ENCODE measurements around the gene SMAD3. TPM values are rescaled to one million over a fixed set of nuclear protein-coding genes. Genes with fewer than 3 reads are reported as not detected.
A peak's percentile ranks its signal among the peaks of the same experiment; 100 is the strongest.

The SMAD3 gene
- total RNA-seq, 3 donors from 2014 or later = 38.5 to 76.3 (median 44.9) TPM

DNA sequence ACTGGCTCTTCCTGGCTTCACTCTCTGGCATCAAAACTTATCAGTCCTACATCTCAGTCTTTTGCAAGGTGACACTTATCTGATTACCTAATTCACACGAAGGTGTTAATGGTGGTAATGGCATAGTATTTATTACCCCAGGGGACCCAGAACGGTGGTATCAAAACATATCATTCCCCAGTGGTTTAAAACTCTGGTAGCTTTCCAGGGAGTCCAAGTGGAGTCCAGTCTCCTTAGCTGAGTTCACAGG lies 41.3 kb downstream of the SMAD3 start:
- peaks cover 45% of the 10 kb centered on the region for H3K4me1 ChIP-seq (ENCODE audit: low read depth)
- peaks cover 5% of the 10 kb centered on the region for H3K9me3 ChIP-seq
- ATAC-seq (no peak), DNase-seq (no peak)
- H3K36me3 ChIP-seq (ENCODE audit: low read depth) = no peaks in the 10 kb centered on the region
- intact Hi-C loops (cut with DNase I, micrococcal nuclease) = no loop called here
- TF ChIP-seq CTCF (IDR thresholded peaks at IDR 0.05) = no peak
- H3K4me3 ChIP-seq = no peak overlapping the region

DNA sequence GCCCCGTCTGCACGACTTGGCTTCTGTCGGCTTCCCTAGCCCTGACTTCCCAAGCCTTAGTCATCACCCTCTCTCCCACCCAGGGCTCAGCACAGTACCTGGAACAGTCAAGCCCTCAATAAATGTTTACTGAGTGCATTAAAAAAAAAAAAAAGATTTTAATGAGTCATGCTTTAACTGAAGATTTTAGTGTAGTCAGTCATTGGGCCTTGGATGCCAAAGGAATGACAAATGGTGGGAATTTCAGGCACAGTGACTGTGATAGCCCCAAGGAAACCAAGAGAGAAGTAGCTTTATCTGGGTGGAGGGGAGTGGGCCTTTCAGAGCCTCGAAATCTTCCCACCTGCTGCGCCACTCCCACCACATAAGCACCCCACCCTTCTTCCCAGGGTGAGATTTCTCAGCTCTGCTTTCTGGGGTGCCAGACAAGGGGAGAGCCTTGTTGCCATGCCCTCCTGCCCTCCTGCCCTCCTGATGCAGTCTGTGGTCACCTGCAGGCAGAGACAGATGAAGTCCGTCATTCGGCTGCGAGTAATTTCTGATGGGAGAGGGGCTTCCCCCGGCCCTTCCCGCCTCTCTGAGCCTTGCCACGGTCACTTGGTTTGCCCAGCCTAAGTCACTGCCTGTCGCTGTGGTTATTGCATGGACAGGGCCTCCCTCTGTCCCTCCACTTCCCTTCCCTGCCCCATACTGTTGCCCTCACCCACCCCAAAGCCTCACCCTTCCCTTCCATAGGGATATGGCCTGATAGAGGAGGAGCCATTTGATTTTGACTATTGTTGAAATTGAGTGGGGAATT lies 41.8 kb downstream of the SMAD3 start:
- no peak for TF ChIP-seq CTCF (IDR thresholded peaks at IDR 0.05)
- intact Hi-C loops (cut with DNase I, micrococcal nuclease) = no loop called here
- DNase-seq (peak; percentile 52 to 76 (median 61)), ATAC-seq (peak; percentile 85)
- H3K4me3 ChIP-seq = no peak overlapping the region
- H3K9me3 ChIP-seq = peaks cover 5% of the 10 kb centered on the region
- H3K4me1 ChIP-seq (ENCODE audit: low read depth) = peaks cover 45% of the 10 kb centered on the region
- no peaks in the 10 kb centered on the region for H3K36me3 ChIP-seq (ENCODE audit: low read depth)

GRCh38 chr15:67108122-67108961 lies 42.9 kb downstream of the SMAD3 start:
- peaks cover 5% of the 10 kb centered on the region for H3K9me3 ChIP-seq
- intact Hi-C loops (cut with DNase I, micrococcal nuclease) = no loop called here
- DNase-seq (no peak), ATAC-seq (no peak)
- no peak overlapping the region for H3K4me3 ChIP-seq
- peaks cover 45% of the 10 kb centered on the region for H3K4me1 ChIP-seq (ENCODE audit: low read depth)
- H3K36me3 ChIP-seq (ENCODE audit: low read depth) = no peaks in the 10 kb centered on the region
- no peak for TF ChIP-seq CTCF (IDR thresholded peaks at IDR 0.05)

GRCh38 chr15:67109141-67110034 lies 44.0 kb downstream of the SMAD3 start:
- ATAC-seq (peak; percentile 21), DNase-seq (peak; percentile 54 to 84 (median 59))
- H3K9me3 ChIP-seq = peaks cover 5% of the 10 kb centered on the region
- no peak for TF ChIP-seq CTCF (IDR thresholded peaks at IDR 0.05)
- intact Hi-C loops (cut with DNase I, micrococcal nuclease) = no loop called here
- no peaks in the 10 kb centered on the region for H3K36me3 ChIP-seq (ENCODE audit: low read depth)
- H3K4me1 ChIP-seq (ENCODE audit: low read depth) = peaks cover 45% of the 10 kb centered on the region
- H3K4me3 ChIP-seq = no peak overlapping the region

GRCh38 chr15:67110361-67110781 lies 45.0 kb downstream of the SMAD3 start:
- TF ChIP-seq CTCF (IDR thresholded peaks at IDR 0.05) = no peak
- intact Hi-C loops (cut with DNase I, micrococcal nuclease) = no loop called here
- ATAC-seq (no peak), DNase-seq (no peak)
- H3K4me1 ChIP-seq (ENCODE audit: low read depth) = peaks cover 36% of the 10 kb centered on the region
- no peak overlapping the region for H3K4me3 ChIP-seq
- H3K36me3 ChIP-seq (ENCODE audit: low read depth) = no peaks in the 10 kb centered on the region
- peaks cover 5% of the 10 kb centered on the region for H3K9me3 ChIP-seq

Measured in mucosa of descending colon (tissue), 3 donors.